ENCODE results near the gene SARM1. TPM values are rescaled to one million over a fixed set of nuclear protein-coding genes. Genes with fewer than 3 reads are reported as not detected.
"Not testable (repeated sequence)": the region's sequence is repeated elsewhere in the genome, so short reads cannot be mapped to it uniquely, and the experiment has no call there.

The SARM1 gene
- total RNA-seq, 1 experiment from 2014 or later, result 16.1 TPM

GRCh38 chr17:28427371-28427770 is 55.9 kb downstream of the SARM1 start:
- Histone ChIP-seq H3K9me3 (replicated peaks) (no peaks in the 10 kb centered on the region), H3K4me3 (no peak overlapping the region), H3K36me3 (no peaks in the 10 kb centered on the region), H3K27me3 (peaks cover 25% of the 10 kb centered on the region), H3K4me1 (no peaks in the 10 kb centered on the region), H3K27ac (no peak overlapping the region)
- DNase-seq, result no peak

GRCh38 chr17:28427982-28428381 is 56.5 kb downstream of the SARM1 start:
- not testable (repeated sequence) for H3K4me1 ChIP-seq; H3K9me3 ChIP-seq (replicated peaks); H3K36me3 ChIP-seq; H3K27ac ChIP-seq; H3K4me3 ChIP-seq; DNase-seq
- peaks cover 22% of the 10 kb centered on the region for H3K27me3 ChIP-seq

- DNase-seq, result no peak
- Histone ChIP-seq H3K4me1 (no peaks in the 10 kb centered on the region), H3K9me3 (replicated peaks) (no peaks in the 10 kb centered on the region), H3K4me3 (no peak overlapping the region), H3K27me3 (0 out of 2 replicates have a peak, but pooled peaks cover 2% of the 10 kb centered on the region), H3K36me3 (no peaks in the 10 kb centered on the region), H3K27ac (no peak overlapping the region)
These were observed 62.2 kb downstream of the SARM1 start for GRCh38 chr17:28433721-28434120.

DNA sequence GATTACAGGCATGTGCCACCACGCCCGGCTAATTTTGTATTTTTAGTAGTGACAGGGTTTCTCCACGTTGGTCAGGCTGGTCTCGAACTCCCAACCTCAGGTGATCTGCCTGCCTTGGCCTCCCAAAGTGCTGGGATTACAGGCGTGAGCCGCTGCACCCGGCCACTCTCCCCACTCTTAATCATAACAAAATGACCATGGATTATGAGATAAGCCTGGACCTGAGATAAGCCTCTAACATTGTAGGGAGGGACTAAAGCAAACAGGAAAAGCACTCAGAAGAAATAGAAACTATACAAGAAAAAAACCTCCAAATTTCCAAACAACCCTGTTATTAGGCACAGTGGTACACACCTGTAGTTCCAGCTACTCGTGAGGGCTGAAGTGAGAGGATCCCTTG is 62.8 kb downstream of the SARM1 start:
- H3K4me1 ChIP-seq; H3K36me3 ChIP-seq; H3K4me3 ChIP-seq; H3K9me3 ChIP-seq (replicated peaks); H3K27ac ChIP-seq; H3K27me3 ChIP-seq; DNase-seq: not testable (repeated sequence)

DNA sequence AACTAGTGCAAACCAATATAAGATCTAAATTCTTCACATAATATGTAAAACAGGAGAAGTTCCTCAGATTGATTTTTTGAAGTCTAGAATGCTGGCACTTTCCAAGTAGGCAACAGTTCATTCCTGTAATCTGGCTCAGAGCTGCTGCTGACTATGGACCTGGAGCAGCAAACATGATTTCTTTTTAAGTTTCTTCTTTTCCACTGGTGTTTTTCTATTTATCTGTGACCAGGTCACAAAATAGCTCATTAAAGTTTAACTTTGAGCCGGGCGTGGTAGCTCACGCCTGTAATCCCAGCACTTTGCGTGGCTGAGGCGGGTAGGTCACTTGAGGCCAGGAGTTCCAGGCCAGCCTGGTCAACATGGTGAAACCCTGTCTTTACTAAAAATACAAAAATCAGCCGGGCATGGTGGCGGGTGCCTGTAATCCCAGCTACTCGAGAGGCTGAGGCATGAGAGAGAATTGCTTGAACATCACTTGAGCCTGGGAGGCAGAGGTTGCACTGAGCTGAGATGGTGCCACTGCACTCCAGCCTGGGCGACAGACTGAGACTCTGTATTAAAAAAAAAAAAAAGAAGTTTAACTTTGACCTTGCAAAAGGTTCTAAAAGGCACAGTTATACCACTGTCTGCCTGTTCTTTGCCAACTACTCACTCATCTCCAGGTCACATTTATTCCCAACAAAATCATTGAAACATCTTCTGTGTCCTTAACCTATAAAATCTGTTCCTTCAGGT is 72.6 kb downstream of the SARM1 start:
- H3K4me3 ChIP-seq, result no peak overlapping the region
- DNase-seq, result no peak
- no peaks in the 10 kb centered on the region for H3K27me3 ChIP-seq
- no peak overlapping the region for H3K27ac ChIP-seq
- peaks cover 3% of the 10 kb centered on the region for H3K9me3 ChIP-seq (replicated peaks)
- no peaks in the 10 kb centered on the region for H3K4me1 ChIP-seq
- H3K36me3 ChIP-seq, result no peaks in the 10 kb centered on the region

- H3K9me3 ChIP-seq (replicated peaks), result peaks cover 3% of the 10 kb centered on the region
- H3K4me3 ChIP-seq, result no peak overlapping the region
- no peaks in the 10 kb centered on the region for H3K36me3 ChIP-seq
- no peaks in the 10 kb centered on the region for H3K4me1 ChIP-seq
- no peaks in the 10 kb centered on the region; the same call in 1 of the 2 replicates for H3K27me3 ChIP-seq
- H3K27ac ChIP-seq, result no peak overlapping the region
- no peak for DNase-seq
These were observed 75.4 kb downstream of the SARM1 start for GRCh38 chr17:28446716-28447395.

GRCh38 chr17:28447396-28447760 is 75.9 kb downstream of the SARM1 start:
- Histone ChIP-seq H3K27ac (no peak overlapping the region), H3K4me1 (no peaks in the 10 kb centered on the region), H3K4me3 (no peak overlapping the region), H3K27me3 (no peaks in the 10 kb centered on the region; the same call in 1 of the 2 replicates), H3K9me3 (replicated peaks) (peaks cover 3% of the 10 kb centered on the region), H3K36me3 (no peaks in the 10 kb centered on the region)
- DNase-seq, result no peak

DNA sequence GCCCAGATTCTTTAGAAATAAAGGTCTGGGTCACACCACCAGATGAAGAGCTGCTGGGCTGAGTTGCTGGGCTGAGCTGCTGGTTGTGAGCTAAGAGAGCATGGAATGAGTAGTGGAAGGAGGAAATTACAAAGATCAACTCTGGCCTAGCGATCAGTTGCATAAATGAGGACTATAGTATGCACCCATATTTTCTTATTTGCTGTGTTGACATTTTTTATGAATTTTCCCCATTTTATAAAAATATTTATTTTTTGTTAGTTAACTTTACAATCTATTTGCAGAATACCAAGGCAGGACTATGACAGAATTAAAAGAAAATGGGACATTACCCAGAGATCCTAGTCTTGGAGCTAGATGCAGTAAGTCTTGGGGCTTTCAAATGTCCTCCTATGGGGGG is 78.4 kb downstream of the SARM1 start:
- Histone ChIP-seq H3K4me1 (no peaks in the 10 kb centered on the region), H3K27me3 (no peaks in the 10 kb centered on the region; the same call in 1 of the 2 replicates), H3K36me3 (no peaks in the 10 kb centered on the region), H3K9me3 (replicated peaks) (peaks cover 3% of the 10 kb centered on the region; the same call in 1 of the 2 replicates), H3K4me3 (no peak overlapping the region), H3K27ac (no peak overlapping the region)
- no peak for DNase-seq

Other genes with a start within 250 kb of the SARM1 start
- 301 and 322 TPM in 2 replicates for gene TMEM97, start 52.5 kb upstream of the SARM1 start, total RNA-seq (2014; rRNA removed; shearing (Covaris generic))
- 28.8 and 33.2 TPM in 2 replicates for gene IFT20, start 36.2 kb upstream of the SARM1 start, total RNA-seq (2014; rRNA removed; shearing (Covaris generic))
- gene TNFAIP1, start 35.9 kb upstream of the SARM1 start, total RNA-seq (2014; rRNA removed; shearing (Covaris generic)), result 28.1 and 34.6 TPM in 2 replicates
- gene POLDIP2, start 14.2 kb upstream of the SARM1 start, total RNA-seq (2014; rRNA removed; shearing (Covaris generic)), result 95.1 and 102 TPM in 2 replicates
- not detected in 2 replicates for gene SEBOX, start 6.5 kb upstream of the SARM1 start, total RNA-seq (2014; rRNA removed; shearing (Covaris generic))
- 0.08 and 0.16 TPM in 2 replicates for gene VTN, start 1.4 kb upstream of the SARM1 start, total RNA-seq (2014; rRNA removed; shearing (Covaris generic))
- gene SLC46A1, start 34.5 kb downstream of the SARM1 start, total RNA-seq (2014; rRNA removed; shearing (Covaris generic)), result 10.6 and 11.0 TPM in 2 replicates
- not detected in 2 replicates for gene SLC13A2, start 102.0 kb downstream of the SARM1 start, total RNA-seq (2014; rRNA removed; shearing (Covaris generic))
- gene FOXN1, start 134.7 kb downstream of the SARM1 start, total RNA-seq (2014; rRNA removed; shearing (Covaris generic)), result not detected in 2 replicates
- 53.7 and 58.7 TPM in 2 replicates for gene UNC119, start 180.9 kb downstream of the SARM1 start, total RNA-seq (2014; rRNA removed; shearing (Covaris generic))
- 38.0 and 41.8 TPM in 2 replicates for gene PIGS, start 199.8 kb downstream of the SARM1 start, total RNA-seq (2014; rRNA removed; shearing (Covaris generic))
- gene ALDOC, start 205.2 kb downstream of the SARM1 start, total RNA-seq (2014; rRNA removed; shearing (Covaris generic)), result 0.18 and 0.47 TPM in 2 replicates
- gene SPAG5, start 227.3 kb downstream of the SARM1 start, total RNA-seq (2014; rRNA removed; shearing (Covaris generic)), result 131 and 147 TPM in 2 replicates
- 16.1 and 19.9 TPM in 2 replicates for gene RSKR, start 242.5 kb downstream of the SARM1 start, total RNA-seq (2014; rRNA removed; shearing (Covaris generic))